HEK293T (cell line): ENCODE results near the gene TPSB2.

Experiments used
- BHLHE40 ChIP-seq: fragments of 450-650 bp; IDR thresholded peaks from 2 replicates; pipeline ENCODE4 v1.6.1; 2016; ENCODE audit warnings: mild to moderate bottlenecking, moderate library complexity, borderline replicate concordance
- ELF4 ChIP-seq: fragments of 450-650 bp; IDR thresholded peaks from 2 replicates; pipeline ENCODE4 v1.6.1; 2017; ENCODE audit warnings: antibody characterized with exemption
- FOXA1 ChIP-seq: fragments of 450-650 bp; IDR thresholded peaks from 2 replicates; pipeline ENCODE4 v1.6.1; 2016; ENCODE audit warnings: mild to moderate bottlenecking
- FOXK2 ChIP-seq: fragments of 450-650 bp; IDR thresholded peaks from 2 replicates; pipeline ENCODE4 v1.6.1; 2016; ENCODE audit warnings: mild to moderate bottlenecking
- FOXM1 ChIP-seq: fragments of 450-650 bp; IDR thresholded peaks from 2 replicates; pipeline ENCODE4 v1.6.1; 2017; ENCODE audit warnings: mild to moderate bottlenecking, borderline replicate concordance
- HDGF ChIP-seq: fragments of 450-650 bp; IDR thresholded peaks from 2 replicates; pipeline ENCODE4 v1.6.1; 2017; ENCODE audit warnings: antibody characterized with exemption, borderline replicate concordance
- L3MBTL2 ChIP-seq: fragments of 450-650 bp; conservative IDR thresholded peaks from 2 replicates; pipeline ENCODE4 v1.6.1; 2016; ENCODE audit warnings: mild to moderate bottlenecking
- LEF1 ChIP-seq: fragments of 450-650 bp; IDR thresholded peaks from 2 replicates; pipeline ENCODE4 v1.6.1; 2017; ENCODE audit warnings: mild to moderate bottlenecking, borderline replicate concordance
- NFRKB ChIP-seq: fragments of 450-650 bp; IDR thresholded peaks from 2 replicates; pipeline ENCODE4 v1.6.1; 2016; ENCODE audit warnings: mild to moderate bottlenecking, moderate library complexity
- SP1 ChIP-seq: fragments of 450-650 bp; IDR thresholded peaks from 2 replicates; pipeline ENCODE4 v1.6.1; 2017
- SUZ12 ChIP-seq: fragments of 450-650 bp; IDR thresholded peaks from 2 replicates; pipeline ENCODE4 v1.6.1; 2016; ENCODE audit warnings: mild to moderate bottlenecking
- TARDBP ChIP-seq: fragments of 450-650 bp; IDR thresholded peaks from 2 replicates; pipeline ENCODE4 v1.6.1; 2016
- ZNF384 ChIP-seq: fragments of 450-650 bp; IDR thresholded peaks from 2 replicates; pipeline ENCODE4 v1.6.1; 2016

GRCh38 chr16:1276580-1276878, 46.5 kb upstream of the TPSB2 start:
- no peak for TF ChIP-seq LEF1
- no peak for TF ChIP-seq FOXM1
- TF ChIP-seq FOXA1, result no peak
- TF ChIP-seq SP1, result no peak
- TF ChIP-seq ELF4, result no peak
- TF ChIP-seq BHLHE40, result no peak
- no peak for TF ChIP-seq NFRKB
- no peak for TF ChIP-seq HDGF
- no peak for TF ChIP-seq SUZ12
- TF ChIP-seq ZNF384, result no peak
- TF ChIP-seq L3MBTL2, result no peak
- TF ChIP-seq FOXK2, result no peak
- TF ChIP-seq TARDBP, result no peak
